Thoracic aorta (tissue), 2 donors: Measurements from ENCODE around the gene WRNIP1. TPM values are rescaled to one million over a fixed set of nuclear protein-coding genes. Genes with fewer than 3 reads are reported as not detected.
A peak's percentile ranks its signal among the peaks of the same experiment; 100 is the strongest.

ENCODE experiments used
- ATAC-seq: fragments of 150-250 bp; one replicate; pipeline ENCODE4 v1.8.0; 2017; ENCODE audit warnings: low read depth; ENCODE audit not compliant: insufficient number of reproducible peaks, low FRiP score
- DNase-seq: peaks from one replicate; pipeline ENCODE4 v3.0.0-alpha.2; 2020; ENCODE audit warnings: low spot score
- H3K27ac ChIP-seq, 2 donors: fragments of 200-600 bp; sonication (generic); 1 replicate in 1 of 2; 2 replicates in 1 of 2; pipeline ENCODE4 v1.5.1; 2016; ENCODE audit warnings: mild to moderate bottlenecking in 2 of 2, moderate library complexity in 2 of 2
- H3K27me3 ChIP-seq: fragments of 200-600 bp; sonication (generic); replicated peaks from 2 replicates; pipeline ENCODE4 v1.6.0; 2016; ENCODE audit warnings: mild to moderate bottlenecking; ENCODE audit not compliant: insufficient read depth
- H3K36me3 ChIP-seq: fragments of 200-600 bp; sonication (generic); one replicate; pipeline ENCODE4 v1.5.1; 2016
- H3K4me1 ChIP-seq, 2 donors: fragments of 200-600 bp; sonication (generic); 1 replicate in 1 of 2; 2 replicates in 1 of 2; pipeline versions ENCODE4 v1.5.1 to v1.6.0; 2016; ENCODE audit warnings: low read depth in 2 of 2, mild to moderate bottlenecking in 1 of 2; ENCODE audit not compliant: control insufficient read depth in 1 of 2
- H3K4me3 ChIP-seq: fragments of 200-600 bp; sonication (generic); 2 replicates; pipeline ENCODE4 v1.5.1; 2016; ENCODE audit warnings: mild to moderate bottlenecking
- H3K9me3 ChIP-seq: fragments of 200-600 bp; sonication (generic); 2 replicates; pipeline ENCODE4 v1.5.1; 2016
- CTCF ChIP-seq: fragments of 200-600 bp; sonication (generic); IDR thresholded peaks from one replicate; pipeline ENCODE4 v1.5.1; 2019; ENCODE audit warnings: antibody characterized with exemption
- total RNA-seq, 2 donors: library from RNA; depleted of rRNA; stranded (reverse); fragments of >200 nt; gene quantifications; one replicate each; pipeline versions ENCODE4 v1.1.0 to v1.2.3, GENCODE V29; 2016

The WRNIP1 gene
- total RNA-seq, 2 donors from 2014 or later, result 87.8 to 93.3 TPM

- Histone ChIP-seq H3K4me3 (no peak overlapping the region), H3K36me3 (no peaks in the 10 kb centered on the region), H3K27ac (peak overlapping the region; percentile 93 to 98), H3K4me1 (peaks cover 16 to 52% of the 10 kb centered on the region in 2 donors), H3K9me3 (no peaks in the 10 kb centered on the region), H3K27me3 (no peaks in the 10 kb centered on the region)
- TF ChIP-seq CTCF, result no peak
- ATAC-seq (no peak), DNase-seq (no peak)
Observed at GRCh38 chr6:2793534-2794151, 28.4 kb downstream of the WRNIP1 start.

GRCh38 chr6:2794171-2794730, 29.1 kb downstream of the WRNIP1 start:
- no peak for ATAC-seq

GRCh38 chr6:2795162-2795561, 30.0 kb downstream of the WRNIP1 start:
- DNase-seq (no peak), ATAC-seq (no peak)
- TF ChIP-seq CTCF, result no peak
- peaks cover 12 to 38% of the 10 kb centered on the region in 2 donors for H3K4me1 ChIP-seq
- H3K27ac ChIP-seq, result no peak overlapping the region
- H3K27me3 ChIP-seq, result no peaks in the 10 kb centered on the region
- H3K9me3 ChIP-seq, result no peaks in the 10 kb centered on the region
- no peak overlapping the region for H3K4me3 ChIP-seq
- no peaks in the 10 kb centered on the region for H3K36me3 ChIP-seq

More at GRCh38 chr6:2794171-2794730, 29.1 kb downstream of the WRNIP1 start:
- Histone ChIP-seq H3K9me3 (no peaks in the 10 kb centered on the region), H3K4me3 (no peak overlapping the region), H3K27me3 (no peaks in the 10 kb centered on the region), H3K4me1 (peaks cover 16 to 46% of the 10 kb centered on the region in 2 donors), H3K36me3 (no peaks in the 10 kb centered on the region), H3K27ac (peak overlapping the region; percentile 93 to 98)
- DNase-seq, result no peak
- no peak for TF ChIP-seq CTCF

GRCh38 chr6:2795956-2796355, 30.8 kb downstream of the WRNIP1 start:
- no peak overlapping the region for H3K27ac ChIP-seq
- H3K27me3 ChIP-seq, result no peaks in the 10 kb centered on the region
- H3K4me1 ChIP-seq, result peaks cover 9 to 33% of the 10 kb centered on the region in 2 donors
- DNase-seq (no peak), ATAC-seq (no peak)
- H3K4me3 ChIP-seq, result no peak overlapping the region
- no peaks in the 10 kb centered on the region for H3K36me3 ChIP-seq
- TF ChIP-seq CTCF, result no peak
- H3K9me3 ChIP-seq, result no peaks in the 10 kb centered on the region

GRCh38 chr6:2796861-2797260, 31.7 kb downstream of the WRNIP1 start:
- Histone ChIP-seq H3K36me3 (no peaks in the 10 kb centered on the region), H3K27me3 (no peaks in the 10 kb centered on the region), H3K27ac (no peak overlapping the region), H3K4me3 (no peak overlapping the region), H3K4me1 (peaks cover 6 to 27% of the 10 kb centered on the region in 2 donors), H3K9me3 (no peaks in the 10 kb centered on the region)
- DNase-seq, result no peak
- TF ChIP-seq CTCF, result no peak
- ATAC-seq, result no peak
